Endodermal cell (in vitro differentiated cells): ENCODE measurements around the gene ASAP3. TPM values are rescaled to one million over a fixed set of nuclear protein-coding genes. Genes with fewer than 3 reads are reported as not detected.

Experiments
- DNase-seq: peaks from one replicate; pipeline ENCODE4 v3.0.0-alpha.2; 2017
- H3K27ac ChIP-seq: 2 replicates; pipeline ENCODE4 v1.5.1; 2013; ENCODE audit warnings: mild to moderate bottlenecking, low read depth, low read length, moderate library complexity
- H3K27me3 ChIP-seq: 2 replicates; pipeline ENCODE4 v1.6.1; 2013; ENCODE audit warnings: mild to moderate bottlenecking, low read length, moderate library complexity; ENCODE audit not compliant: insufficient read depth, control insufficient read depth, poor library complexity, severe bottlenecking
- H3K36me3 ChIP-seq: 2 replicates; pipeline ENCODE4 v1.7.0; 2013; ENCODE audit warnings: mild to moderate bottlenecking, low read length, moderate library complexity; ENCODE audit not compliant: control insufficient read depth, insufficient read depth
- H3K4me1 ChIP-seq: one replicate; pipeline ENCODE4 v1.7.0; 2013; ENCODE audit warnings: low read length; ENCODE audit not compliant: control insufficient read depth, insufficient read depth
- H3K4me3 ChIP-seq: 2 replicates; pipeline ENCODE4 v1.5.1; 2013; ENCODE audit warnings: mild to moderate bottlenecking, low read length, moderate library complexity
- H3K9ac ChIP-seq: 2 replicates; pipeline ENCODE4 v1.6.1; 2013; ENCODE audit warnings: mild to moderate bottlenecking, low read length, moderate library complexity; ENCODE audit not compliant: poor library complexity, severe bottlenecking; ENCODE audit errors: extremely low read depth
- H3K9me3 ChIP-seq: 2 replicates; pipeline ENCODE4 v1.6.1; 2013; ENCODE audit warnings: mild to moderate bottlenecking, low read length, moderate library complexity; ENCODE audit not compliant: control insufficient read depth
- H3K27ac Mint-ChIP-seq: 2 replicates; pipeline ENCODE4 v1.8.0; 2020; ENCODE audit warnings: mixed read lengths
- H3K27me3 Mint-ChIP-seq: 2 replicates; pipeline ENCODE4 v1.8.0; 2021; ENCODE audit warnings: mild to moderate bottlenecking, mixed read lengths; ENCODE audit not compliant: insufficient read depth
- H3K36me3 Mint-ChIP-seq: 2 replicates; pipeline ENCODE4 v1.8.0; 2020; ENCODE audit warnings: low read depth, mixed read lengths
- H3K4me1 Mint-ChIP-seq: 2 replicates; pipeline ENCODE4 v1.8.0; 2020; ENCODE audit warnings: mixed read lengths
- H3K4me3 Mint-ChIP-seq: 2 replicates; pipeline ENCODE4 v1.8.0; 2020; ENCODE audit warnings: mild to moderate bottlenecking, moderate library complexity, mixed read lengths
- H3K9me3 Mint-ChIP-seq: 2 replicates; pipeline ENCODE4 v1.8.0; 2020; ENCODE audit warnings: mild to moderate bottlenecking, mixed read lengths
- WGBS, 2 experiments: methylation state at CpG; one replicate each; pipeline versions ENCODE4 v1.1.5 to v1.1.7; 2013; ENCODE audit warnings: missing lambda C conversion rate in 2 of 2, mixed read lengths in 1 of 2; ENCODE audit not compliant: insufficient coverage in 1 of 2, insufficient read length in 1 of 2; 5-methylcytosine and 5-hydroxymethylcytosine counted together
- total RNA-seq, 2 donors: library from RNA; stranded (reverse); fragmentation: NEBNext Ultra II Directional in 1 of 2; extraction: Animal tissue kit (Norgen Biotek cat#: 25700) in 1 of 2; gene quantifications; 2 replicates in 1 of 2; 3 replicates in 1 of 2; pipeline ENCODE4 v1.2.1, GENCODE V29; 2021
- TF ChIP-seq, protein P1 (sequence below): fragments of 200-600 bp; sonication (generic); conservative IDR thresholded peaks from 2 replicates; pipeline ENCODE4 v1.5.0; 2021; ENCODE audit warnings: antibody characterized with exemption, mild to moderate bottlenecking

Gene ASAP3
- total RNA-seq, 2 donors from 2014 or later: 78.7 to 91.0 TPM

DNA sequence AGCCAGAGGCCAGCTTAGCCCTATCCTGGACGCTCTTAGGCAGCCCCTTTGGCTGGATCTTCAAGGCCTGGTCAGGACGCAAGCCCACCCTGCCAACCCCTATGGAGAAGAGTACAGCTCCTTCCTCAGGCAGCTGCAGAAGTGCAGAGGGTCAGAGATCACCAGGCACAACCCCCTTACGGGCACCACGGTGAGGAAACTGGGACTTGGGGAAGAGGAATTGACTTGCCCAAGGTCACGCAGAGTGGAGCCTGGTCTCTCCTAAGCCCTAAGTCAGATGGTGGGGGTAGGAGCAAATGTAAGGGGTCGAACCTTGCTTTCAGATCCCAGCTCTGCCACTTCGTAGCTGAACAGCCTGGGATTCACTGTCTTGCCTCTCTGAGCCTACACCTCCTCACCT lies 43.4 kb upstream of the ASAP3 start:
- peaks cover 29% of the 10 kb centered on the region for H3K27me3 Mint-ChIP-seq
- peaks cover 5% of the 10 kb centered on the region for H3K4me1 Mint-ChIP-seq
- TF ChIP-seq, protein P1, sequence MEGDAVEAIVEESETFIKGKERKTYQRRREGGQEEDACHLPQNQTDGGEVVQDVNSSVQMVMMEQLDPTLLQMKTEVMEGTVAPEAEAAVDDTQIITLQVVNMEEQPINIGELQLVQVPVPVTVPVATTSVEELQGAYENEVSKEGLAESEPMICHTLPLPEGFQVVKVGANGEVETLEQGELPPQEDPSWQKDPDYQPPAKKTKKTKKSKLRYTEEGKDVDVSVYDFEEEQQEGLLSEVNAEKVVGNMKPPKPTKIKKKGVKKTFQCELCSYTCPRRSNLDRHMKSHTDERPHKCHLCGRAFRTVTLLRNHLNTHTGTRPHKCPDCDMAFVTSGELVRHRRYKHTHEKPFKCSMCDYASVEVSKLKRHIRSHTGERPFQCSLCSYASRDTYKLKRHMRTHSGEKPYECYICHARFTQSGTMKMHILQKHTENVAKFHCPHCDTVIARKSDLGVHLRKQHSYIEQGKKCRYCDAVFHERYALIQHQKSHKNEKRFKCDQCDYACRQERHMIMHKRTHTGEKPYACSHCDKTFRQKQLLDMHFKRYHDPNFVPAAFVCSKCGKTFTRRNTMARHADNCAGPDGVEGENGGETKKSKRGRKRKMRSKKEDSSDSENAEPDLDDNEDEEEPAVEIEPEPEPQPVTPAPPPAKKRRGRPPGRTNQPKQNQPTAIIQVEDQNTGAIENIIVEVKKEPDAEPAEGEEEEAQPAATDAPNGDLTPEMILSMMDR: no peak

GRCh38 chr1:23526329-23527041 lies 42.5 kb upstream of the ASAP3 start:
- H3K27ac Mint-ChIP-seq: no peak overlapping the region
- peaks cover 8% of the 10 kb centered on the region for H3K36me3 Mint-ChIP-seq
- H3K27ac ChIP-seq: no peak overlapping the region
- no peak overlapping the region for H3K4me3 ChIP-seq
- no peak for DNase-seq
- WGBS, 2 experiments: 92 to 95% methylated on average over 4 to 8 of the region's 8 CpGs
- peaks cover 15% of the 10 kb centered on the region for H3K27me3 ChIP-seq
- peaks cover 21% of the 10 kb centered on the region for H3K27me3 Mint-ChIP-seq
- no peak overlapping the region for H3K4me3 Mint-ChIP-seq
- TF ChIP-seq, protein P1: no peak
- H3K9me3 Mint-ChIP-seq: no peaks in the 10 kb centered on the region
- no peaks in the 10 kb centered on the region for H3K4me1 ChIP-seq
- no peaks in the 10 kb centered on the region for H3K9me3 ChIP-seq
- H3K4me1 Mint-ChIP-seq: peaks cover under 1% of the 10 kb centered on the region
- peaks cover 4% of the 10 kb centered on the region for H3K36me3 ChIP-seq
- H3K9ac ChIP-seq: no peak overlapping the region

More for the DNA sequence above, 43.4 kb upstream of the ASAP3 start:
- Histone ChIP-seq H3K9me3 (no peaks in the 10 kb centered on the region), H3K4me3 (no peak overlapping the region), H3K4me1 (peaks cover 6% of the 10 kb centered on the region), H3K27me3 (peaks cover 15% of the 10 kb centered on the region), H3K9ac (no peak overlapping the region), H3K27ac (no peak overlapping the region), H3K36me3 (peaks cover under 1% of the 10 kb centered on the region)
- no peaks in the 10 kb centered on the region for H3K9me3 Mint-ChIP-seq
- WGBS, 2 experiments: 93 to 100% methylated on average over 3 to 7 of the region's 7 CpGs
- H3K27ac Mint-ChIP-seq: no peak overlapping the region
- H3K36me3 Mint-ChIP-seq: peaks cover 2% of the 10 kb centered on the region
- no peak for DNase-seq
- H3K4me3 Mint-ChIP-seq: no peak overlapping the region

DNA sequence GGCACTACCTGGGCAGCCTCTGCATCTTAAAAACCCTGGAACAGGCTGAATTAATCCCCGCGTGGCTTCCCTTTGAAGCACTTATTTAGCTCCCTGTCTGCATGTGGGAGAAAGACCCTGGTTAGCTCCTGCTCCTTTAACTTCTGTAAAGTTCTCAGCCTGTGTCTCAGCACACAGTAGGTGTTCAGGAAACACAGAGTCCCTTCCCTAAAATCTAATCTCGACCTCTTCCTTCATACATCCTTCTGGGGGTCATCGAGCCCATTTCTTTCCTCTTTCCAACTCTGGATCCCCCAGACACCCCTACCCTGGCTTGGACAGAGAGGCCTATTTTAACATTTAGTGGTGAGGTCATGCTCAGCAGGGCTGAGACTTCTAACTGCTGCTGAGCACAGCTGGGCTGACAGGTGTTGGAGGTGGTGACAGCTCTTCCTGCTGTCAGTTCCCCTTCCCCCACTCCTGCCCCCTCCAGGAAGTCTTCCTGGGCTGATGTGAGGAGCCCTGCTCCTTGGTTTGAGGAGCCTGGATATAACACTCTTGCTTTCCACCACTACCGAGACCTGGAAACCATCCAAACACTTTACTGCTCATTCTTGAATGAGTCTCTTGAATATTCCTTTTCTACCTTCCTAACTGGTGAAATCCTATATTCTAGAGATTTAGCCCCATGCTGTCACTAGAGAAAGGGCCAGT lies 41.7 kb upstream of the ASAP3 start:
- Histone ChIP-seq H3K9ac (no peak overlapping the region), H3K27ac (no peak overlapping the region), H3K36me3 (peaks cover 8% of the 10 kb centered on the region), H3K27me3 (peaks cover 15% of the 10 kb centered on the region), H3K4me1 (no peaks in the 10 kb centered on the region), H3K4me3 (no peak overlapping the region), H3K9me3 (no peaks in the 10 kb centered on the region)
- no peak overlapping the region for H3K4me3 Mint-ChIP-seq
- TF ChIP-seq, protein P1: no peak
- peaks cover 10% of the 10 kb centered on the region for H3K36me3 Mint-ChIP-seq
- 74 to 77% methylated on average over 3 to 5 of the region's 5 CpGs for WGBS, 2 experiments
- no peaks in the 10 kb centered on the region for H3K9me3 Mint-ChIP-seq
- no peak for DNase-seq
- H3K4me1 Mint-ChIP-seq: no peaks in the 10 kb centered on the region
- H3K27ac Mint-ChIP-seq: no peak overlapping the region
- peaks cover 19% of the 10 kb centered on the region for H3K27me3 Mint-ChIP-seq
